ENCODE measurements around the gene YOD1.

- no peak for TF ChIP-seq TAF1 (IDR thresholded peaks at IDR 0.05; ENCODE audit: borderline replicate concordance, low read depth, low read length)
- no peak for TF ChIP-seq SMAD1 (IDR thresholded peaks at IDR 0.05; ENCODE audit: low read depth, partially characterized antibody)
- no peak for TF ChIP-seq NFYA (IDR thresholded peaks at IDR 0.05; ENCODE audit: borderline replicate concordance, low read depth, low read length)
- no peak for TF ChIP-seq YY1 (IDR thresholded peaks at IDR 0.05; ENCODE audit: low read depth, low read length)
- TF ChIP-seq, protein P1, sequence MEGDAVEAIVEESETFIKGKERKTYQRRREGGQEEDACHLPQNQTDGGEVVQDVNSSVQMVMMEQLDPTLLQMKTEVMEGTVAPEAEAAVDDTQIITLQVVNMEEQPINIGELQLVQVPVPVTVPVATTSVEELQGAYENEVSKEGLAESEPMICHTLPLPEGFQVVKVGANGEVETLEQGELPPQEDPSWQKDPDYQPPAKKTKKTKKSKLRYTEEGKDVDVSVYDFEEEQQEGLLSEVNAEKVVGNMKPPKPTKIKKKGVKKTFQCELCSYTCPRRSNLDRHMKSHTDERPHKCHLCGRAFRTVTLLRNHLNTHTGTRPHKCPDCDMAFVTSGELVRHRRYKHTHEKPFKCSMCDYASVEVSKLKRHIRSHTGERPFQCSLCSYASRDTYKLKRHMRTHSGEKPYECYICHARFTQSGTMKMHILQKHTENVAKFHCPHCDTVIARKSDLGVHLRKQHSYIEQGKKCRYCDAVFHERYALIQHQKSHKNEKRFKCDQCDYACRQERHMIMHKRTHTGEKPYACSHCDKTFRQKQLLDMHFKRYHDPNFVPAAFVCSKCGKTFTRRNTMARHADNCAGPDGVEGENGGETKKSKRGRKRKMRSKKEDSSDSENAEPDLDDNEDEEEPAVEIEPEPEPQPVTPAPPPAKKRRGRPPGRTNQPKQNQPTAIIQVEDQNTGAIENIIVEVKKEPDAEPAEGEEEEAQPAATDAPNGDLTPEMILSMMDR (IDR thresholded peaks at IDR 0.05 in 2 of 3, conservative IDR thresholded peaks at IDR 0.05 in 1 of 3; ENCODE audit: control insufficient read depth in 2 of 3, extremely low read depth in 1 of 3, insufficient read depth in 1 of 3, low read depth in 3 of 3, low read length in 3 of 3): no peak
These were observed 21.9 kb downstream of the YOD1 start for GRCh38 chr1:207028884-207029650.
